HCEC 1CT (cell line): ENCODE results near the gene IFNL2.

ENCODE experiments used
- DNase-seq: peaks from one replicate; pipeline ENCODE4 v3.0.0-alpha.2; 2017

Gene IFNL2

DNA sequence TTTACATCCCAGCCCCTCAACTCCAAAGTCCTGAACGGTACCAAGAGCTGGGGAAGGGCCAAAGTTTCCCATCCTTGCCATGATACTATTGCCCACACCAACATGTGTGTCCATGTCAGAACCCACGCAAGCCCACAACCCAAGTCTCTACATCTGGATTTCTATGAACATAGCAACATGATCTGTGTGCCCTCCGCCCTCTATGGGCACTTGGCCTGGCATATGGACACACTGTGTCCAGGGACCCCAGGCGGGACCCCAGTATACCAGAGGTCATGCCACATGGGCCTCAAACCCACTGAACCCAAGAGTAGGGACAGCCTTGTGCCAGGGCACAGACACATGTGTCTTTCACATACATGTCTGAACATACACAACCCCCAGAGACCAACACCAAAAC lies 50.5 kb downstream of the IFNL2 start:
- DNase-seq: no peak

DNA sequence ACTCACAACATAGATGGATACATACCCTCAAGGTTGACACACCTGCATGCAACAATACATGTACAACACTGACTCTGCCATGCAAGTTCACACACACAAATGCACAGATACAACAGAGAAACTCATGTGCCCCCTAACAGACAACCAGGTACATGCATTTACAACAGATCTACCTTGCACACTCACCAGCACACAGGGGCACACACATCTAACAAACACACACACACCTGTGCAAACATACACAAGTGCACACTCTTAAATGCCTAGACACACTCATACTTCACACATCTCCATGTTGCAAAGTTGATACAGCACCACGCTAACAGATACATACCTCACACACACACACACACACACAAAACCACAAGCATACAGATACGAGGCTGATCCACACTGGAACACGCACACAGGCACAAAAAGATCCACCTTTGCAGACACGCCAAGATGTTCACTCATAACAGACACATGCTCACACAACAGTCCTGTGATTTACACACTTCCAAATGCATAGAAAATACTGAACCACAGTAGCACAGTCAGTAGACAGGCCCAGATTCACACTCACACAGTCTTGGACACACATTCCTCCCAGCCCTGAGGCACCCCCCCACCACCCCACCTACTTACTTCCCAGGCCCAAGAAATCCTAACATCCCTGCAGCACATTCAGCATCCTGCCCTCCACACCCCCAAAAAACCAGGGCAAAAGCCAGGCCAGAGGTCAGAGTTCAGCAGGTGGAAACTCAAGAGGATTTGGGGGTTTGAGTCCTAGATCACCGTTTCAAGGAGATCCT lies 51.1 kb downstream of the IFNL2 start:
- DNase-seq: no peak
